ENCODE data around the gene JMJD6. TPM values are rescaled to one million over a fixed set of nuclear protein-coding genes. Genes with fewer than 3 reads are reported as not detected.

The JMJD6 gene
- total RNA-seq, 1 donor from 2014 or later: 39.0 TPM

DNA sequence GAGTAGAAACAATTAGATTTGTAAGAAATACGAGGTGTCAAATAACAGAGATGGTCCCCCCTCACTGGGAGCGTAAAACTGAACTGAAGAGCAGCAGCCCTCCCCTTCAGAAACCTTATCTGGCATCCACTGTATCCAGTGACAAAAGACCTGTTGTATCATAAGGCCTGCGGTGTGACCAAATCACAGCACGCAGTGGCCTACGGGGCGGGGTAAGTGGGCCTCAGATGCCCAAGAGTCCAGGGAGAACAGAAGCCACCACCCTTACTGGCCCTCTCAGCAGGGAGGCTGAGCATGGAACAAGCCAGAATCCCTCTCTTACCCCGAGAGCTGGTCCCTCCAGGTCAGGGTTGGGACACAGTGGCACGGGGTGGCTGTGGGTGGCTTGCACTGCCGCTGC is 5.5 kb downstream of the JMJD6 start:
- no peak for DNase-seq
- Mint-ChIP-seq H3K4me3 (ENCODE audit: unreplicated experiment) (no peak overlapping the region), H3K9me3 (ENCODE audit: unreplicated experiment) (no peaks in the 10 kb centered on the region), H3K4me1 (ENCODE audit: low read depth, unreplicated experiment) (peaks cover 5% of the 10 kb centered on the region), H3K27ac (ENCODE audit: unreplicated experiment) (no peak overlapping the region), H3K27me3 (ENCODE audit: unreplicated experiment) (no peaks in the 10 kb centered on the region), H3K36me3 (ENCODE audit: unreplicated experiment) (no peaks in the 10 kb centered on the region)
- no peak for TF ChIP-seq CTCF (IDR thresholded peaks at IDR 0.05; ENCODE audit: partially characterized antibody, unreplicated experiment)

- Mint-ChIP-seq H3K4me3 (ENCODE audit: unreplicated experiment) (no peak overlapping the region), H3K36me3 (ENCODE audit: unreplicated experiment) (no peaks in the 10 kb centered on the region), H3K27me3 (ENCODE audit: unreplicated experiment) (no peaks in the 10 kb centered on the region), H3K27ac (ENCODE audit: unreplicated experiment) (no peak overlapping the region), H3K4me1 (ENCODE audit: low read depth, unreplicated experiment) (peaks cover 2% of the 10 kb centered on the region), H3K9me3 (ENCODE audit: unreplicated experiment) (no peaks in the 10 kb centered on the region)
- DNase-seq: no peak
- TF ChIP-seq CTCF (IDR thresholded peaks at IDR 0.05; ENCODE audit: partially characterized antibody, unreplicated experiment): no peak
Measured at GRCh38 chr17:76720211-76720610, 6.2 kb downstream of the JMJD6 start.

DNA sequence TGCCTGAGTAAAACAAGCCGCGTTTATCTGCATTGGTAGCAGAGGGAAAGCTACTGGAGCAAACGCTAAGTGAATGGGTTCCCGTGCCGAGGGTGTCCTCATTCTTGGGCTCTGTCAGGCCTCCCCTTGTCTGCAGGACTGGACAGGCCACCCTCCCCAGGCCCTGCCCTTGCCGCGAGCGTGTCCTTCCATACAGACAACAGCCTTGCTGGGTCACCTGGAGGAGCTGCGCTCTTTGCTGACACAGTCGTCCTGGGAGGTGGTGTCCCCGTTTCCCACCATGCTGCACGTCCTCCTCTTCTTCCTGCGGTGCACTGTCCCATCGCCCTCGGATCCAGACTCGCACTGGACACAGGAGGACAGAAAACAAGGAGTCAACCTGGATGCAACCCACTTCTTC is 7.9 kb downstream of the JMJD6 start:
- Mint-ChIP-seq H3K4me3 (ENCODE audit: unreplicated experiment) (no peak overlapping the region), H3K27me3 (ENCODE audit: unreplicated experiment) (no peaks in the 10 kb centered on the region), H3K9me3 (ENCODE audit: unreplicated experiment) (no peaks in the 10 kb centered on the region), H3K4me1 (ENCODE audit: low read depth, unreplicated experiment) (peaks cover 7% of the 10 kb centered on the region), H3K36me3 (ENCODE audit: unreplicated experiment) (no peaks in the 10 kb centered on the region), H3K27ac (ENCODE audit: unreplicated experiment) (no peak overlapping the region)
- DNase-seq: no peak
- TF ChIP-seq CTCF (IDR thresholded peaks at IDR 0.05; ENCODE audit: partially characterized antibody, unreplicated experiment): no peak

- Mint-ChIP-seq H3K27me3 (ENCODE audit: unreplicated experiment) (no peaks in the 10 kb centered on the region), H3K4me3 (ENCODE audit: unreplicated experiment) (no peak overlapping the region), H3K4me1 (ENCODE audit: low read depth, unreplicated experiment) (peaks cover 14% of the 10 kb centered on the region), H3K36me3 (ENCODE audit: unreplicated experiment) (no peaks in the 10 kb centered on the region), H3K27ac (ENCODE audit: unreplicated experiment) (no peak overlapping the region), H3K9me3 (ENCODE audit: unreplicated experiment) (no peaks in the 10 kb centered on the region)
- no peak for TF ChIP-seq CTCF (IDR thresholded peaks at IDR 0.05; ENCODE audit: partially characterized antibody, unreplicated experiment)
- no peak for DNase-seq
Measured at GRCh38 chr17:76716839-76717215, 9.6 kb downstream of the JMJD6 start.

DNA sequence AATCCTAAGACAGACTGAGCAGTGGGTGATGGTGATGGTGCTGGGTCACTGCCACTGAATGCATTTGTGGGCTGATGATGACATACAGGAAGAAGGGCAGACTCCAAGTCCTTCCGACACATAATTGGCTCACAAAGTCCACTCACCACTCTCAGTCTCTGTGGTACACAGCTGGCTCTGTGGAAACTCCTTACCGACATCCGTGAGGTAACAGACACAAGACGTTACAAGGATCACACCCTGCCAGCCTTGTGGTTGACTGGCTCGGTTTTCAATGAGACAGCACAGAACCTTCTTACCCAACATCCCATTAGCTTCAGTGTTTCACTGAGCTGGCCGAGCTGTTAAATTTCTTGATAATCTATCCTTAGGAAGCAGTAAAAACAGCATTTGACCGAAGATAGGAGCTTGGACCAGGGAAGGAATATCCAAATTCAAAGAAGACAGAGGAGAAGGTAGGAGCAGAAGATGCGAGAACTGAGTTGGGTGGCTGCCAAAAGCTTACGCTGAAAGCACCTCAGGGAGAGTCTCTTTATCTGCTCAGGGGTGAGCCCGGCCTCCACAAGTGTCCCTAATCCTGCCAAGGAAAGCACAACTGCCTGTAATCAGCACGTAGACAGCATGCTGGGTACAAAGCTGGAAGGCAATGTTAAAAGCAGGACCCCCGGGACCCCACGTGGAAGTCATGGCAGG is 10.1 kb downstream of the JMJD6 start:
- no peak for DNase-seq
- Mint-ChIP-seq H3K36me3 (ENCODE audit: unreplicated experiment) (no peaks in the 10 kb centered on the region), H3K9me3 (ENCODE audit: unreplicated experiment) (peaks cover 2% of the 10 kb centered on the region), H3K27ac (ENCODE audit: unreplicated experiment) (no peak overlapping the region), H3K4me3 (ENCODE audit: unreplicated experiment) (no peak overlapping the region), H3K4me1 (ENCODE audit: low read depth, unreplicated experiment) (peaks cover 18% of the 10 kb centered on the region), H3K27me3 (ENCODE audit: unreplicated experiment) (peaks cover 2% of the 10 kb centered on the region)
- no peak for TF ChIP-seq CTCF (IDR thresholded peaks at IDR 0.05; ENCODE audit: partially characterized antibody, unreplicated experiment)
